ENCODE measurements around the gene SSR2. TPM values are rescaled to one million over a fixed set of nuclear protein-coding genes. Genes with fewer than 3 reads are reported as not detected.
"Not testable (repeated sequence)": the region's sequence is repeated elsewhere in the genome, so short reads cannot be mapped to it uniquely, and the experiment has no call there.

Gene SSR2
- total RNA-seq, 2 experiments from 2014 or later: 148 to 150 TPM

GRCh38 chr1:156048663-156049258, 28.0 kb upstream of the SSR2 start:
- ATAC-seq (no peak), DNase-seq (no peak)
- H3K27me3 Mint-ChIP-seq: no peaks in the 10 kb centered on the region
- no peak overlapping the region for H3K27ac Mint-ChIP-seq
- H3K9me3 Mint-ChIP-seq: no peaks in the 10 kb centered on the region
- H3K4me3 Mint-ChIP-seq: no peak overlapping the region
- intact Hi-C loops (cut with micrococcal nuclease): no loop called here
- H3K36me3 Mint-ChIP-seq (ENCODE audit: low read depth): peaks cover 24% of the 10 kb centered on the region
- no peak for TF ChIP-seq CTCF (IDR thresholded peaks at IDR 0.05)
- peaks cover 12% of the 10 kb centered on the region for H3K4me1 Mint-ChIP-seq (ENCODE audit: low read depth)
- ChIA-PET POLR2A (no interaction called here), CTCF (no interaction called here)

- Mint-ChIP-seq H3K4me1 (ENCODE audit: low read depth) (peaks cover 3% of the 10 kb centered on the region), H3K9me3 (no peaks in the 10 kb centered on the region), H3K4me3 (no peak overlapping the region), H3K36me3 (ENCODE audit: low read depth) (peaks cover 35% of the 10 kb centered on the region), H3K27me3 (no peaks in the 10 kb centered on the region), H3K27ac (no peak overlapping the region)
- no peak for DNase-seq
- POLR2A ChIA-PET: interaction anchor here (0.6 kb wide), 1 partner anchor 109 kb away, joined by 4 read pairs; no protein-coding TSS in a partner anchor
- intact Hi-C loops (cut with micrococcal nuclease): no loop called here
- CTCF ChIA-PET: interaction anchor here (0.6 to 1.5 kb wide), 9 partner anchors 8 to 633 kb away, joined by 3 to 4 read pairs (median 3); partner anchors contain the start of genes RAB25 and UBQLN4
- TF ChIP-seq CTCF (IDR thresholded peaks at IDR 0.05): no peak
- no peak for ATAC-seq
Observed at GRCh38 chr1:156045076-156045475, 24.3 kb upstream of the SSR2 start.

- ATAC-seq: no peak
- Mint-ChIP-seq H3K36me3 (ENCODE audit: low read depth) (peaks cover 27% of the 10 kb centered on the region), H3K4me3 (no peak overlapping the region), H3K9me3 (no peaks in the 10 kb centered on the region), H3K4me1 (ENCODE audit: low read depth) (peaks cover 3% of the 10 kb centered on the region), H3K27me3 (no peaks in the 10 kb centered on the region), H3K27ac (no peak overlapping the region)
- CTCF ChIA-PET: no interaction called here
- no peak for TF ChIP-seq CTCF (IDR thresholded peaks at IDR 0.05)
- intact Hi-C loops (cut with micrococcal nuclease): no loop called here
- POLR2A ChIA-PET: interaction anchor here (0.8 to 2.1 kb wide), 2 partner anchors 23 to 480 kb away, joined by 3 to 5 read pairs; no protein-coding TSS in a partner anchor
- no peak for DNase-seq
Observed at GRCh38 chr1:156042828-156043227, 22.1 kb upstream of the SSR2 start.

- DNase-seq; ATAC-seq; H3K4me1 Mint-ChIP-seq (ENCODE audit: low read depth); H3K4me3 Mint-ChIP-seq; intact Hi-C loops (cut with micrococcal nuclease); H3K9me3 Mint-ChIP-seq; POLR2A ChIA-PET; H3K27me3 Mint-ChIP-seq; H3K36me3 Mint-ChIP-seq (ENCODE audit: low read depth); H3K27ac Mint-ChIP-seq: not testable (repeated sequence)
- CTCF ChIA-PET: interaction anchor here (1.0 kb wide), 1 partner anchor 10 kb away, joined by 4 read pairs; no protein-coding TSS in a partner anchor
Observed at GRCh38 chr1:156034991-156035390, 14.2 kb upstream of the SSR2 start.

- DNase-seq (no peak), ATAC-seq (no peak)
- no peak overlapping the region for H3K4me3 Mint-ChIP-seq
- H3K4me1 Mint-ChIP-seq (ENCODE audit: low read depth): no peaks in the 10 kb centered on the region
- intact Hi-C loops (cut with micrococcal nuclease): no loop called here
- no peak overlapping the region for H3K27ac Mint-ChIP-seq
- no peak for TF ChIP-seq CTCF (IDR thresholded peaks at IDR 0.05)
- no peaks in the 10 kb centered on the region for H3K27me3 Mint-ChIP-seq
- POLR2A ChIA-PET: interaction anchor here (0.5 to 1.1 kb wide), 3 partner anchors 28 to 324 kb away, joined by 3 to 4 read pairs (median 3); no protein-coding TSS in a partner anchor
- peaks cover 4% of the 10 kb centered on the region for H3K36me3 Mint-ChIP-seq (ENCODE audit: low read depth)
- no peaks in the 10 kb centered on the region for H3K9me3 Mint-ChIP-seq
- CTCF ChIA-PET: interaction anchor here (1.3 kb wide), 1 partner anchor 33 kb away, joined by 5 read pairs; no protein-coding TSS in a partner anchor
Observed at GRCh38 chr1:156033011-156033410, 12.3 kb upstream of the SSR2 start.

Data from activated CD8-positive, alpha-beta T cell treated with anti-CD3 and anti-CD28 coated beads for 36 hours (primary cell).